G401.6 (cell line): Measurements from ENCODE around the gene MAVS.
"Not testable (repeated sequence)": the region's sequence is repeated elsewhere in the genome, so short reads cannot be mapped to it uniquely, and the experiment has no call there.

Source experiments
- FAIRE-seq: peaks from 2 replicates; lab custom pipeline; 2012; peaks lifted over from hg19 to GRCh38; lab: Jason Lieb, UNC

Gene MAVS

GRCh38 chr20:3888622-3889488, 42.2 kb downstream of the MAVS start, which contains the start of gene PANK2:
PANK2 (plus strand) TSS chr20:3889387.
- peak; percentile 95 for FAIRE-seq

- FAIRE-seq: no peak
These were observed 43.1 kb downstream of the MAVS start for GRCh38 chr20:3889489-3890397.

DNA sequence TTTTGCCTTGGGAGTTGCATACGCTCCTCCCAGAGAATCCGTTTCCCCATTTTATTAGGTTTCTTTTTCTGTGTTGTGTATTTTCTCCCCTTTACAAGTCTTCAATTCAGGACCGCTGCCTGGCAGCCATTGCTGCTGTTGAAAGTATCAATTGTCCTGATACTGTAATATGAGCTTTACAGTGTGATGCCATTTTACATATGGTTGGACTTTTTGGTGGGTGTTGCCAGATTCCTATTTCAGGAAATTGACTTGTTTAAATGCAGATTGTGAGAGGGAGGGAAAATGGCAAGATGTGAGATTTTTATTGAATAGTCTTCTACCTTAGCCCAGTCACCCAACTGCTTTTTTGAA, 43.7 kb downstream of the MAVS start:
- peak; percentile 51 for FAIRE-seq

GRCh38 chr20:3890999-3891929, 44.6 kb downstream of the MAVS start:
- no peak for FAIRE-seq

DNA sequence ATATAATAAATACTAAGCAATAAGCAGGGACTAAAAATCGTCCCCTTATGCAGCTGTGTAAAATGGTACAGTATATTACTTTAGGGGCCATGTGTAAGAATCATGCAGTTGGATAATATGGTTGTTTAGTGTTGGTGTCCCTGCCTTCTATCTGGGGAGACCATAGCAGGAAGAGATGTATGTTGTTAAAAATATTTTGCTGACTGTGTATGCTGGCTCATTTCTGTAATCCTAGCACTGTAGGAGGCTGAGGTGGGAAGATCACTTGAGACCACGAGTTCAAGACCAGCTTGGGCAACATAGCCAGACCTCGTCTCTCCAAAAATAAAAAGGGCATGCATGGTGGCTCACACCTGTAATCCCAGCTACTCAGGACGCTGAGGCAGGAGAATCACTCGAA, 48.2 kb downstream of the MAVS start:
- no peak for FAIRE-seq

DNA sequence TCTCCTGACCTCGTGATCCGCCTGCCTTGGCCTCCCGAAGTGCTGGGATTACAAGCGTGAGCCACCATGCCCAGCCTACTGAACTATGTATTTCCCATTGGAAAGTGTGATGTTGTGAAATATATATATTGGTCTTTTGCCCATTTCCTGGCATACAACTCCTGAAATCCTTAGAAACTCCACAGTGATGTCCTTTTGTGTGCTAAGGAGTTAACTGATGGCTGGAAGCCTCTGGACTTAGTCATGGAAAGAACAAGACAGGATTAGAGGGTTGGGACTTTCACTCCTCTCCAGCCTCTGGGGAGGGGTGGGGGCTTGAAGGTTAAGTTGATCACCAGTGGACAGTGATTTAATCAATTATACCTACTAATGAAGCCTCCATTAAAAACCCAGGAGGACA, 49.7 kb downstream of the MAVS start:
- FAIRE-seq: no peak

DNA sequence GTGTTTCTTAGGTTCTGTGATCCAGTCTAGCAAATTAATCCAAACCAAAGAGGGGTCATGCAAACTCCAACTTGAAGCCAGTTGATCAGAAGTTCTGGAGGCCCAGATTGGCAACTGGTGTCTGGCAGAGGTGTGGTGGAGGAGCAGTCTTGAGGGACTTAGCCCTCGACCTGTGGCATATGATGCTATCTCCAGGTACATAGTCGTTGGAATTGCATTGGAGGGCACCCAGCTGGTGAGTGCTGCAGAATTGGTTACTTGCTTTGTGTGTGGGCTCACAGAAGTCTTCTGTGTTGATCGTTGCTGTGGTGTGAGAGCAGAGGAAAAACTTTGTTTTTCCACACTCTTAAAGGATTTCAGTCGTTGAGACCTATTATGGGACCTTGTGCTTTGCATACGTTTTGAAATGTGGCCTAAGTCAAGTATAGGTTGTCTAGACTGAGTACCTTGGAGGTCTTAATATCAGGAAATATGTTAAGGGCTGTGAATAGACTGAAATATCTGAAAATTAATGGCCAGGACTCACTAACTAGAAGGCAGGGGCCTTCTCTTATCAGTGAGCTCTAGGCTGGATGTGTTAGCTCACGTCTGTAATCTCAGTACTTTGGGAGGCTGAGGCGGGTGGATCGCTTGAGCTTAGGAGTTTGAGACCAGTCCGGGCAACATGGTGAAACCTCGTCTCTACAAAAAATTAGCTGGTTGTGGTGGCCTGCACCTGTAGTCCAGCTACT, 50.4 kb downstream of the MAVS start:
- no peak for FAIRE-seq

- FAIRE-seq: not testable (repeated sequence)
These were observed 51.5 kb downstream of the MAVS start for GRCh38 chr20:3898181-3898580.

DNA sequence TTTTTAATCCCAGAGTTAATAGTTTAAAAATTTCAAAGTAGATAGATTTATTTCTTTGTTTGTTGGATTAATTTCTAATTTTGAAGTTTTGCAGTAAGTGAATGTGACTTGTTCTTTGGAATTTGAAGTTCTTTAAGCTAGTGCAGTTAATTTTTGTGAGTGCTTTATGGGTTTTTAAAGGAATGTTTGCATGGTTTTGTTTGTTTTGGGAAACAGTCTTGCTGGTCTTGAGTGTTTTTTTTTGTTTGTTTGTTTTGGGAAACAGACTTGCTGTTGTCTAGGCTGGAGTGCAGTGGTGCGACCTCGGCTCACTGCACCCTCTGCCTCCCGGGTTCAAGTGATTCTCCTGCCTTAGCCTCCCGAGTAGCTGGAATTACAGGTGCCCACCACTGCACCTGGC, 52.0 kb downstream of the MAVS start:
- peak; percentile 79 for FAIRE-seq

DNA sequence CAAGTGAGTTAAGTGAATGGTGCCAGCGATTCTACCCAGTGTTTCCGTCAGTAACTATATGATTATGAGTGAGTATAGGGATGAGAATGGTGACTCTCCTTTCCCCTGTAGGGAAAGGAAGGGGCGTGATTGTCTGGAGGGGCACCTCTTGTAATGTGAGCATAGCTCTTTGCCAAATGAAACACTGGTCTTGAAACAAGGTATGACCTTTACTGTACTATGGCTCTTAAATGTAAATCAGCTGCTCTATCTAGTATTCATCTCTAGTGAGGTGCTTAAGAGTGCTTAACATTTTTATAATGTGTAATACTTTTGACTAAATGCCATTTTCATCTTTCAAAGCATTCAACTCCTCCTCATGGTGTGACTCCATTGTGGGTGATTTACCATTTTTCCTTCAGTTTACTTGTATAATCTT, 53.6 kb downstream of the MAVS start:
- no peak for FAIRE-seq

GRCh38 chr20:3901028-3901705, 54.5 kb downstream of the MAVS start:
- no peak for FAIRE-seq

- FAIRE-seq: no peak
These were observed 55.2 kb downstream of the MAVS start for GRCh38 chr20:3901706-3902440.

DNA sequence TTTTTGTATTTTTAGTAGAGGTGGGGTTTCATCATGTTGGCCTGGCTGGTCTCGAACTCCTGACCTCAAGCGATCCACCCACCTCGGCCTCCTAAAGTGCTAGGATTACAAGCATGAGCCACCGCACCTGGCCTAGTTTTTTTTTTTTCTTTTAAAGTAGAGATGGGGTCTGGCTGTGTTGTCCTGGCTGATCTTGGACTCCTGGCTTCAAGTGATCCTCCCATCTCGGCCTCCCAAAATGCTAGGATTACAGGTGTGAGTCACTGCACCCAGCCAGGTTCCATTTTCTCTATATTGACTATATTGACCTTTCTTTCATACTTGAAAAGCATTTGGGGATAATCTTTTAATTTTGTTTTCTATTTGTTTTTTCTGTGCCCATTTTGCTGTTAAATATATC, 55.8 kb downstream of the MAVS start:
- no peak for FAIRE-seq

GRCh38 chr20:3904224-3904623, 57.6 kb downstream of the MAVS start:
- FAIRE-seq: no peak

GRCh38 chr20:3904857-3905256, 58.2 kb downstream of the MAVS start:
- no peak for FAIRE-seq

DNA sequence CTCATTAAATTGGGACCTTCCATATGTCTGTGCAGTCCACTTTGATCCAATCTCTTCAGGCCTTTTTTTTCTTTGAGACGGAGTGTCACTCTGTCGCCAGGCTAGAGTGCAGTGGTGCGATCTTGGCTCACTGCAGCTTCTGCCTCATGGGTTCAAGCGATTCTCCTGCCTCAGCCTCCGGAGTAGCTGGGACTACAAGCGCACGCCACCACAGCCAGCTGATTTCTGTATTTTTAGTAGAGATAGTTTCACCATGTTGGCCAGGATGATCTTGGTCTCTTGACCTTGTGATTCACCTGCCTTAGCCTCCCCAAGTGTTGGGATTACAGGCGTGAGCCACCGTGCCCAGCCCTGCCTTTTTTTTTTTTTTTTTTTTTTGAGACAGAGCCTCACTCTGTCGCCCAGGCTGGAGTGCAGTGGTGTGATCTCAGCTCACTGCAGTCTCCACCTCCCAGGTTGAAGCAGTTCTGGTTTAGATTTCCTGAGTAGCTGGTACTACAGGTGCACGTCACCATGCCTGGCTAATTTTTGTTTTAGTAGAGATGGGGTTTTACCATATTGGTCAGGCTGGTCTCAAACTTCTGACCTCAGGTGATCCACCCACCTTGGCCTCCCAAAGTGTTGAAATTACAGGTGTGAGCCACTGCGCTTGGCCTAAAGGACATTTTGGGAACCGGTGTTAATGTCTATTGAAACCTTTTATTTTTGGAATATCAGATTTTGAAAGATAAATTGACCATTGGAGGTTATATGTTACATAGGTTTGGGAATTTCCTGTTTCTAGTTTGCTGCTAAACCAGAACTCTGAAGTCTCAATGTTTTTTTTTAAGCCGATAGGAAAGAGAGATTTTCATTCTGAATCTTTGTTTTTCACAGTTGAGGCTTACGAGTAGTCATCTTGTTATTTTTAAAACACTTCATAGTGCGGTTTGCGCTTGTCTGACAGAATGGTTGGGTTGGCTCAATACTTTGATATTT, 60.4 kb downstream of the MAVS start:
- FAIRE-seq: not testable (repeated sequence)

- FAIRE-seq: no peak
These were observed 62.0 kb downstream of the MAVS start for GRCh38 chr20:3908667-3909066.

GRCh38 chr20:3909952-3910366, 63.3 kb downstream of the MAVS start:
- no peak for FAIRE-seq

DNA sequence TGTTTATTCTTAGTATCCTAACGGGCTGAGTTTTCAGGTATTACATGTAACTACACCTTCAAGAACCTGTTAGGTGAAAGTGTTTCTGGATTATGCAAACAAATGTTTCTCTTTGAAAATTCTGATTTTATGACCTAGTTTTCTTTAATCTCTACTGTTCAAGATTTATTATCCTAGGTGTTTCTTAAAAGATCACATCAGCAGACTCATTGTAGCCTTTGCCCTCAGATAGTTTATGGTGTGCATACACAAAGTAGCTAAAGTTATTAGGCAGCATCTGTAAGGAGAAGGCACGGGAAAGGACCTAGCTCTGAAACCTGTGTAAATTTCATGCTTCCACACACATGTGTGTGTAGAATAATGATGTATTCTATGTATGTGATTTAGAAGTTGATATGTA, 64.2 kb downstream of the MAVS start:
- no peak for FAIRE-seq
